Measurements from ENCODE around the gene ZBTB7C. TPM values are rescaled to one million over a fixed set of nuclear protein-coding genes. Genes with fewer than 3 reads are reported as not detected.

ZBTB7C gene
- total and polyA plus RNA-seq, 5 donors from 2014 or later, result not detected

- no peaks in the 10 kb centered on the region for H3K36me3 ChIP-seq (ENCODE audit: control insufficient read depth, insufficient read depth, low read length)
- no peaks in the 10 kb centered on the region for H3K9me3 ChIP-seq (ENCODE audit: control insufficient read depth in 2 of 2, low read length in 2 of 2)
- Mint-ChIP-seq H3K4me3 (no peak overlapping the region), H3K36me3 (no peaks in the 10 kb centered on the region), H3K9me3 (no peaks in the 10 kb centered on the region), H3K4me1 (no peaks in the 10 kb centered on the region), H3K27ac (no peak overlapping the region), H3K27me3 (peaks cover 10% of the 10 kb centered on the region)
- peaks cover 3% of the 10 kb centered on the region for H3K27me3 ChIP-seq (ENCODE audit: control insufficient read depth, insufficient read depth, low read length)
- no peaks in the 10 kb centered on the region for H3K4me1 ChIP-seq (ENCODE audit: control insufficient read depth, insufficient read depth, low read length, poor library complexity, severe bottlenecking)
- DNase-seq (no peak), ATAC-seq (ENCODE audit: low read depth in 2 of 2) (no peak)
- no peak overlapping the region for H3K27ac ChIP-seq (ENCODE audit: insufficient read depth, low read length, poor library complexity, severe bottlenecking)
- no peak overlapping the region for H3K4me3 ChIP-seq (ENCODE audit: low read depth, low read length)
These were observed 323.2 kb downstream of the ZBTB7C start for GRCh38 chr18:48085781-48086487.

- Histone ChIP-seq H3K27me3 (ENCODE audit: control insufficient read depth, insufficient read depth, low read length) (peaks cover 3% of the 10 kb centered on the region), H3K9me3 (ENCODE audit: control insufficient read depth in 2 of 2, low read length in 2 of 2) (no peaks in the 10 kb centered on the region), H3K4me1 (ENCODE audit: control insufficient read depth, insufficient read depth, low read length, poor library complexity, severe bottlenecking) (no peaks in the 10 kb centered on the region), H3K27ac (ENCODE audit: insufficient read depth, low read length, poor library complexity, severe bottlenecking) (no peak overlapping the region), H3K4me3 (ENCODE audit: low read depth, low read length) (no peak overlapping the region), H3K36me3 (ENCODE audit: control insufficient read depth, insufficient read depth, low read length) (no peaks in the 10 kb centered on the region)
- Mint-ChIP-seq H3K4me1 (no peaks in the 10 kb centered on the region), H3K36me3 (no peaks in the 10 kb centered on the region), H3K9me3 (no peaks in the 10 kb centered on the region), H3K4me3 (no peak overlapping the region), H3K27ac (no peak overlapping the region), H3K27me3 (peaks cover 10% of the 10 kb centered on the region)
- ATAC-seq (ENCODE audit: low read depth in 2 of 2) (no peak), DNase-seq (no peak)
These were observed 324.3 kb downstream of the ZBTB7C start for GRCh38 chr18:48084858-48085257.

- no peak overlapping the region for H3K4me3 ChIP-seq (ENCODE audit: low read depth, low read length)
- no peak overlapping the region for H3K4me3 Mint-ChIP-seq
- no peak overlapping the region for H3K27ac ChIP-seq (ENCODE audit: insufficient read depth, low read length, poor library complexity, severe bottlenecking)
- H3K9me3 Mint-ChIP-seq, result no peaks in the 10 kb centered on the region
- no peaks in the 10 kb centered on the region for H3K36me3 Mint-ChIP-seq
- peaks cover 10% of the 10 kb centered on the region for H3K27me3 Mint-ChIP-seq
- no peak overlapping the region for H3K27ac Mint-ChIP-seq
- no peaks in the 10 kb centered on the region for H3K4me1 Mint-ChIP-seq
- peaks cover 3% of the 10 kb centered on the region for H3K27me3 ChIP-seq (ENCODE audit: control insufficient read depth, insufficient read depth, low read length)
- no peak for DNase-seq
- no peak for ATAC-seq (ENCODE audit: low read depth in 2 of 2)
- no peaks in the 10 kb centered on the region for H3K36me3 ChIP-seq (ENCODE audit: control insufficient read depth, insufficient read depth, low read length)
- H3K4me1 ChIP-seq (ENCODE audit: control insufficient read depth, insufficient read depth, low read length, poor library complexity, severe bottlenecking), result no peaks in the 10 kb centered on the region
- no peaks in the 10 kb centered on the region for H3K9me3 ChIP-seq (ENCODE audit: control insufficient read depth in 2 of 2, low read length in 2 of 2)
These were observed 325.0 kb downstream of the ZBTB7C start for GRCh38 chr18:48084041-48084757.

GRCh38 chr18:48080546-48080945 lies 328.6 kb downstream of the ZBTB7C start:
- no peak overlapping the region for H3K4me3 ChIP-seq (ENCODE audit: low read depth, low read length)
- no peak overlapping the region for H3K27ac ChIP-seq (ENCODE audit: insufficient read depth, low read length, poor library complexity, severe bottlenecking)
- no peaks in the 10 kb centered on the region for H3K4me1 Mint-ChIP-seq
- no peak overlapping the region for H3K27ac Mint-ChIP-seq
- H3K36me3 ChIP-seq (ENCODE audit: control insufficient read depth, insufficient read depth, low read length), result no peaks in the 10 kb centered on the region
- H3K36me3 Mint-ChIP-seq, result no peaks in the 10 kb centered on the region
- no peak for ATAC-seq (ENCODE audit: low read depth in 2 of 2)
- no peak for DNase-seq
- peaks cover 1% of the 10 kb centered on the region for H3K27me3 Mint-ChIP-seq
- no peaks in the 10 kb centered on the region for H3K4me1 ChIP-seq (ENCODE audit: control insufficient read depth, insufficient read depth, low read length, poor library complexity, severe bottlenecking)
- H3K9me3 ChIP-seq (ENCODE audit: control insufficient read depth in 2 of 2, low read length in 2 of 2), result no peaks in the 10 kb centered on the region
- H3K4me3 Mint-ChIP-seq, result no peak overlapping the region
- no peaks in the 10 kb centered on the region for H3K27me3 ChIP-seq (ENCODE audit: control insufficient read depth, insufficient read depth, low read length)
- H3K9me3 Mint-ChIP-seq, result no peaks in the 10 kb centered on the region

GRCh38 chr18:48079885-48080284 lies 329.3 kb downstream of the ZBTB7C start:
- Mint-ChIP-seq H3K9me3 (no peaks in the 10 kb centered on the region), H3K27ac (no peak overlapping the region), H3K4me1 (no peaks in the 10 kb centered on the region), H3K4me3 (no peak overlapping the region), H3K27me3 (peaks cover 8% of the 10 kb centered on the region), H3K36me3 (no peaks in the 10 kb centered on the region)
- Histone ChIP-seq H3K4me3 (ENCODE audit: low read depth, low read length) (no peak overlapping the region), H3K36me3 (ENCODE audit: control insufficient read depth, insufficient read depth, low read length) (no peaks in the 10 kb centered on the region), H3K27ac (ENCODE audit: insufficient read depth, low read length, poor library complexity, severe bottlenecking) (no peak overlapping the region), H3K9me3 (ENCODE audit: control insufficient read depth in 2 of 2, low read length in 2 of 2) (no peaks in the 10 kb centered on the region), H3K27me3 (ENCODE audit: control insufficient read depth, insufficient read depth, low read length) (no peaks in the 10 kb centered on the region), H3K4me1 (ENCODE audit: control insufficient read depth, insufficient read depth, low read length, poor library complexity, severe bottlenecking) (no peaks in the 10 kb centered on the region)
- DNase-seq (no peak), ATAC-seq (ENCODE audit: low read depth in 2 of 2) (no peak)

GRCh38 chr18:48078448-48078847 lies 330.7 kb downstream of the ZBTB7C start:
- Mint-ChIP-seq H3K4me1 (no peaks in the 10 kb centered on the region), H3K27ac (no peak overlapping the region), H3K9me3 (no peaks in the 10 kb centered on the region), H3K36me3 (no peaks in the 10 kb centered on the region), H3K27me3 (peaks cover 10% of the 10 kb centered on the region), H3K4me3 (no peak overlapping the region)
- ATAC-seq (ENCODE audit: low read depth in 2 of 2), result no peak
- no peak overlapping the region for H3K4me3 ChIP-seq (ENCODE audit: low read depth, low read length)
- H3K27ac ChIP-seq (ENCODE audit: insufficient read depth, low read length, poor library complexity, severe bottlenecking), result no peak overlapping the region
- H3K36me3 ChIP-seq (ENCODE audit: control insufficient read depth, insufficient read depth, low read length), result no peaks in the 10 kb centered on the region
- H3K4me1 ChIP-seq (ENCODE audit: control insufficient read depth, insufficient read depth, low read length, poor library complexity, severe bottlenecking), result no peaks in the 10 kb centered on the region
- no peaks in the 10 kb centered on the region for H3K9me3 ChIP-seq (ENCODE audit: control insufficient read depth in 2 of 2, low read length in 2 of 2)
- no peak for DNase-seq
- H3K27me3 ChIP-seq (ENCODE audit: control insufficient read depth, insufficient read depth, low read length), result no peaks in the 10 kb centered on the region

GRCh38 chr18:48077291-48077690 lies 331.9 kb downstream of the ZBTB7C start:
- H3K4me1 ChIP-seq (ENCODE audit: control insufficient read depth, insufficient read depth, low read length, poor library complexity, severe bottlenecking), result no peaks in the 10 kb centered on the region
- H3K4me3 ChIP-seq (ENCODE audit: low read depth, low read length), result no peak overlapping the region
- H3K27me3 Mint-ChIP-seq, result peaks cover 10% of the 10 kb centered on the region
- no peaks in the 10 kb centered on the region for H3K27me3 ChIP-seq (ENCODE audit: control insufficient read depth, insufficient read depth, low read length)
- no peak overlapping the region for H3K27ac Mint-ChIP-seq
- peaks cover 0 to 2% (median 0%) of the 10 kb centered on the region in 4 donors for H3K4me1 Mint-ChIP-seq
- H3K4me3 Mint-ChIP-seq, result no peak overlapping the region
- DNase-seq (no peak), ATAC-seq (ENCODE audit: low read depth in 2 of 2) (no peak)
- H3K9me3 ChIP-seq (ENCODE audit: control insufficient read depth in 2 of 2, low read length in 2 of 2), result no peaks in the 10 kb centered on the region
- no peaks in the 10 kb centered on the region for H3K36me3 ChIP-seq (ENCODE audit: control insufficient read depth, insufficient read depth, low read length)
- no peak overlapping the region for H3K27ac ChIP-seq (ENCODE audit: insufficient read depth, low read length, poor library complexity, severe bottlenecking)
- H3K36me3 Mint-ChIP-seq, result no peaks in the 10 kb centered on the region
- H3K9me3 Mint-ChIP-seq, result no peaks in the 10 kb centered on the region

- Mint-ChIP-seq H3K9me3 (no peaks in the 10 kb centered on the region), H3K4me3 (no peak overlapping the region), H3K27me3 (peaks cover 10% of the 10 kb centered on the region), H3K4me1 (peaks cover 0 to 4% (median 0%) of the 10 kb centered on the region in 4 donors), H3K27ac (no peak overlapping the region), H3K36me3 (no peaks in the 10 kb centered on the region)
- no peak for DNase-seq
- Histone ChIP-seq H3K4me1 (ENCODE audit: control insufficient read depth, insufficient read depth, low read length, poor library complexity, severe bottlenecking) (no peaks in the 10 kb centered on the region), H3K27me3 (ENCODE audit: control insufficient read depth, insufficient read depth, low read length) (peaks cover 3% of the 10 kb centered on the region), H3K4me3 (ENCODE audit: low read depth, low read length) (no peak overlapping the region), H3K9me3 (ENCODE audit: control insufficient read depth in 2 of 2, low read length in 2 of 2) (no peaks in the 10 kb centered on the region), H3K36me3 (ENCODE audit: control insufficient read depth, insufficient read depth, low read length) (no peaks in the 10 kb centered on the region), H3K27ac (ENCODE audit: insufficient read depth, low read length, poor library complexity, severe bottlenecking) (no peak overlapping the region)
- ATAC-seq (ENCODE audit: low read depth in 2 of 2), result no peak
These were observed 332.7 kb downstream of the ZBTB7C start for GRCh38 chr18:48076461-48076860.

Data from CD4-positive, CD25-positive, alpha-beta regulatory T cell (primary cell).